Ascending aorta (tissue), 2 donors: ENCODE results near the gene C1orf174. TPM values are rescaled to one million over a fixed set of nuclear protein-coding genes. Genes with fewer than 3 reads are reported as not detected.

Source experiments
- DNase-seq, 2 donors: peaks; one replicate each; pipeline ENCODE4 v3.0.0-alpha.2; 2019; ENCODE audit warnings: low spot score in 2 of 2
- H3K27ac ChIP-seq, 2 donors: fragments of 200-600 bp; sonication (generic); one replicate each; pipeline ENCODE4 v1.5.1; 2016 to 2017; ENCODE audit warnings: mild to moderate bottlenecking in 1 of 2
- H3K27me3 ChIP-seq: fragments of 200-600 bp; sonication (generic); one replicate; pipeline ENCODE4 v1.5.1; 2017
- H3K36me3 ChIP-seq, 2 donors: fragments of 200-600 bp; sonication (generic); one replicate each; pipeline ENCODE4 v1.5.1; 2016
- H3K4me1 ChIP-seq, 2 donors: fragments of 200-600 bp; sonication (generic); one replicate each; pipeline ENCODE4 v1.5.1; 2016 to 2017; ENCODE audit warnings: mild to moderate bottlenecking in 1 of 2
- H3K4me3 ChIP-seq, 2 donors: fragments of 200-600 bp; sonication (generic); one replicate each; pipeline ENCODE4 v1.5.1; 2016 to 2017; ENCODE audit warnings: mild to moderate bottlenecking in 1 of 2
- H3K9me3 ChIP-seq, 2 donors: fragments of 200-600 bp; sonication (generic); one replicate each; pipeline ENCODE4 v1.5.1; 2016
- CTCF ChIP-seq, 3 experiments: fragments of 200-600 bp in 2 of 3; fragments of 450-650 bp in 1 of 3; sonication (generic) in 2 of 3; IDR thresholded peaks; one replicate each; pipeline ENCODE4 v1.5.1; 2016 to 2019; ENCODE audit warnings: antibody characterized with exemption in 3 of 3, mild to moderate bottlenecking in 1 of 3, moderate library complexity in 1 of 3
- intact Hi-C: fragments of 100-400 bp; cut with DNase I; formaldehyde crosslinking; loops from one replicate; pipeline ENCODE4 v1.15.1; 2023
- total RNA-seq: library from RNA; depleted of rRNA; stranded (reverse); fragments of >200 nt; gene quantifications from one replicate; pipeline ENCODE4 v1.1.0, GENCODE V29; 2016

Gene C1orf174
- total RNA-seq, 1 donor from 2014 or later = 14.9 TPM

- DNase-seq = no peak
- intact Hi-C loops = no loop called here
- Histone ChIP-seq H3K36me3 (peaks cover 41 to 74% of the 10 kb centered on the region in 2 donors), H3K4me3 (no peak overlapping the region), H3K27me3 (no peaks in the 10 kb centered on the region), H3K27ac (no peak overlapping the region), H3K9me3 (peaks cover 0 to 9% of the 10 kb centered on the region in 2 donors), H3K4me1 (no peaks in the 10 kb centered on the region)
- no peak for TF ChIP-seq CTCF (IDR thresholded peaks at IDR 0.05)
Measured at GRCh38 chr1:3876716-3877115, 23.4 kb downstream of the C1orf174 start.

GRCh38 chr1:3874736-3875135, 25.3 kb downstream of the C1orf174 start:
- DNase-seq = no peak
- H3K9me3 ChIP-seq = peaks cover 0 to 9% of the 10 kb centered on the region in 2 donors
- intact Hi-C loops = no loop called here
- no peak overlapping the region for H3K27ac ChIP-seq
- TF ChIP-seq CTCF (IDR thresholded peaks at IDR 0.05) = no peak
- no peaks in the 10 kb centered on the region for H3K4me1 ChIP-seq
- no peak overlapping the region for H3K4me3 ChIP-seq
- no peaks in the 10 kb centered on the region for H3K27me3 ChIP-seq
- H3K36me3 ChIP-seq = peaks cover 55 to 74% of the 10 kb centered on the region in 2 donors

DNA sequence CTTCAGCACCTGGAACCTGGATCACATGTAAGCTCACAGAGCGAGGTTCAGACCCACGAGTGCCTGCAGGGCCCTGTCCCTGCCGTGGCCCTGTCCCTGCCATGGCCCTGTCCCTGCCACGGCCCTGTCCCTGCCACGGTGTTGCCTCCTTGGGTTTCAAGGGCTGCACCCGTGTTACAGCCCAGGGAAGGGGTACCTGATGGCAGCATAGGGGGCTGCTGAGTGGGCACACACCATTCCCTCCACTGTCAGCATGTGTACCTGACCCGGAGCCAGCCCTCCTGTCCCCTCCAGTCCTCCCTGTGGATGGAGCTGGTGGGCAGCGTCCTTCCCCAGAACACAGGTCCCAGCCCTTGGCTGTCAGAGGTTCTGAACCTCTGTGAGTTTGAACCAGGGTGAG, 27.5 kb downstream of the C1orf174 start:
- Histone ChIP-seq H3K4me3 (no peak overlapping the region), H3K36me3 (peaks cover 62 to 74% of the 10 kb centered on the region in 2 donors), H3K9me3 (no peaks in the 10 kb centered on the region), H3K27me3 (no peaks in the 10 kb centered on the region), H3K4me1 (no peaks in the 10 kb centered on the region), H3K27ac (no peak overlapping the region)
- TF ChIP-seq CTCF (IDR thresholded peaks at IDR 0.05) = no peak
- intact Hi-C loops = no loop called here
- DNase-seq = no peak

- peaks cover 60 to 77% of the 10 kb centered on the region in 2 donors for H3K36me3 ChIP-seq
- intact Hi-C loops = no loop called here
- H3K4me3 ChIP-seq = no peak overlapping the region
- no peak for DNase-seq
- no peak for TF ChIP-seq CTCF (IDR thresholded peaks at IDR 0.05)
- H3K27me3 ChIP-seq = no peaks in the 10 kb centered on the region
- no peak overlapping the region for H3K27ac ChIP-seq
- no peaks in the 10 kb centered on the region for H3K9me3 ChIP-seq
- no peaks in the 10 kb centered on the region for H3K4me1 ChIP-seq
Measured at GRCh38 chr1:3871451-3871805, 28.6 kb downstream of the C1orf174 start.

DNA sequence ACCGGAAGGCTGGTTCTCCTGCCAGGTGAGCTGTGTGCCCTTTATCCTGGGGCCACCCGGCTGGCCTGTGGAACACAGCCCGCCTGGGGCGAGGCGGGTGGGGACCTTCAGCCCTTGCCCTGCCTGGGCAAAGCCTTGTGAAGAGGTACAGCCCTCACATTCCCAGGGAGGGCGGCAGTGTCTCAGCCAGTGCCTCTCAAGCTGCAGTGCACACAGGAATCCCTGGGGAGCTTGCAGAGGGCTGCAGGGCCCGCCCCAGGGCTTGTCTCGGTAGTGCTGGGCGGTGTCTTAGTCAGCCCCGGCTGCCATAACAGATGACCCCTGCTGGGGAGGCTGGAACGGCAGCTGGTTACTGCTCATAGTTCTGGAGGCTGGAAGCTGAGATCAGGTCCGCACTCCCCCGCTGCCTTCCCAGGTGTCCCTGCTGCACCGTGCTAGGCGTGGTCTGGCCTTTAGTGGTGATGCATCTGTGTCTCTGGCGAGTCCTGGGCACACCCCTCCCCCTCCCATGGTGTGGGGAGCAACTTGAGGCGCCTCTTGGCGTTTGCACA, 30.2 kb downstream of the C1orf174 start:
- no peak overlapping the region for H3K27ac ChIP-seq
- intact Hi-C loops = no loop called here
- H3K9me3 ChIP-seq = no peaks in the 10 kb centered on the region
- H3K4me3 ChIP-seq = no peak overlapping the region
- peaks cover 58 to 61% of the 10 kb centered on the region in 2 donors for H3K36me3 ChIP-seq
- no peak for DNase-seq
- no peaks in the 10 kb centered on the region for H3K4me1 ChIP-seq
- no peak for TF ChIP-seq CTCF (IDR thresholded peaks at IDR 0.05)
- H3K27me3 ChIP-seq = no peaks in the 10 kb centered on the region

DNA sequence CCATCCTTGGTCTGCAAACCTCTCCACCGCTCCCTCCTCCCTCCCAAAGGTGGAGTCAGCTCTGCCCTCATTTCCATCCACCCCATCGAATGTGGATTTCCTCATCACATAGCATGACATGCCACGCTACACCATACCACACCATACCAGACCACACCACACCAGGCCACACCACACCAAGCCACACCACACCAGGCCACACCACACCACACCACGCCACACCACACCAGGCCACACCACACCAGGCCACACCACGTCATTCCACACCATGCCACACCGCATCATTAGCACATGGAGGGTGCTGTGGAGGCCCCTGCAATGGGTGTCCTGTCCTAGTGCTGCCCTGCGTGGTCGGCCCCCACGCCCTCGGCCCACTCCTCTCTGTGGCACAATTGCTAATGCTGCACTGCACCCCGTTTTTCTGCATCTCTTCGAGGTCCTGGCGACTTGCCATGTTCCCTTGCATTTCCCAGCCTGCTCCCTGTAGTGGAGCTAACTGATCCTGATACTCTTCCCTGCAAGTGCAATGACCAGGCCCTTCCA, 31.5 kb downstream of the C1orf174 start:
- intact Hi-C loops = no loop called here
- Histone ChIP-seq H3K4me3 (no peak overlapping the region), H3K36me3 (peaks cover 51 to 55% of the 10 kb centered on the region in 2 donors), H3K27ac (no peak overlapping the region), H3K27me3 (no peaks in the 10 kb centered on the region), H3K4me1 (no peaks in the 10 kb centered on the region), H3K9me3 (no peaks in the 10 kb centered on the region)
- no peak for TF ChIP-seq CTCF (IDR thresholded peaks at IDR 0.05)
- DNase-seq = no peak
